Globus pallidus (tissue), 1 donor: Measurements from ENCODE around the gene KMT2E.
"Not testable (repeated sequence)": the region's sequence is repeated elsewhere in the genome, so short reads cannot be mapped to it uniquely, and the experiment has no call there.

ENCODE experiments used
- DNase-seq: peaks from one replicate; pipeline ENCODE4 v3.0.0-alpha.2; 2015; ENCODE audit warnings: low spot score

Gene KMT2E

GRCh38 chr7:105013816-105014692, at the start of gene KMT2E:
Gene KMT2E (plus strand): TSS chr7:105014205. CDS start chr7:105040953, 26,748 bp downstream.
- peak; percentile 85 for DNase-seq

- no peak for DNase-seq
These were observed 49.3 kb upstream of the KMT2E start for GRCh38 chr7:104964626-104965236.

- DNase-seq: no peak
These were observed 48.0 kb upstream of the KMT2E start for GRCh38 chr7:104966022-104966421.

GRCh38 chr7:104967088-104967487, 46.9 kb upstream of the KMT2E start:
- DNase-seq: no peak

GRCh38 chr7:104967595-104967994, 46.4 kb upstream of the KMT2E start:
- DNase-seq: no peak

GRCh38 chr7:104968648-104969047, 45.4 kb upstream of the KMT2E start:
- no peak for DNase-seq

- no peak for DNase-seq
These were observed 44.8 kb upstream of the KMT2E start for GRCh38 chr7:104969183-104969582.

GRCh38 chr7:104971290-104972071, 42.5 kb upstream of the KMT2E start:
- no peak for DNase-seq

- no peak for DNase-seq
These were observed 41.5 kb upstream of the KMT2E start for GRCh38 chr7:104972500-104972899.

GRCh38 chr7:104973227-104973626, 40.8 kb upstream of the KMT2E start:
- no peak for DNase-seq

- DNase-seq: no peak
These were observed 40.0 kb upstream of the KMT2E start for GRCh38 chr7:104973909-104974415.

GRCh38 chr7:104975553-104975952, 38.5 kb upstream of the KMT2E start:
- DNase-seq: not testable (repeated sequence)

- DNase-seq: no peak
These were observed 36.9 kb upstream of the KMT2E start for GRCh38 chr7:104976966-104977636.

GRCh38 chr7:104978460-104978859, 35.5 kb upstream of the KMT2E start:
- DNase-seq: peak; percentile 79

GRCh38 chr7:104979167-104979841, 34.7 kb upstream of the KMT2E start:
- peak; percentile 43 for DNase-seq

GRCh38 chr7:104980440-104980839, 33.6 kb upstream of the KMT2E start:
- no peak for DNase-seq

- peak; percentile 58 for DNase-seq
These were observed 32.9 kb upstream of the KMT2E start for GRCh38 chr7:104980841-104981671.

- no peak for DNase-seq
These were observed 32.4 kb upstream of the KMT2E start for GRCh38 chr7:104981672-104982037.

- DNase-seq: no peak
These were observed 31.5 kb upstream of the KMT2E start for GRCh38 chr7:104982308-104983075.
